SJCRH30 (cell line): Measurements from ENCODE around the gene SHH. TPM values are rescaled to one million over a fixed set of nuclear protein-coding genes. Genes with fewer than 3 reads are reported as not detected.

ENCODE experiments used
- DNase-seq, 2 experiments: peaks; one replicate each; pipeline ENCODE4 v3.0.0-alpha.2; 2015 to 2020
- H3K27ac ChIP-seq: fragments of 250-450 bp; sonication (Bioruptor Pico); 2 replicates; pipeline ENCODE4 v1.5.1; 2020; ENCODE audit warnings: mild to moderate bottlenecking, moderate library complexity
- H3K27me3 ChIP-seq: fragments of 250-450 bp; sonication (Bioruptor Pico); 2 replicates; pipeline ENCODE4 v1.5.1; 2020; ENCODE audit warnings: mild to moderate bottlenecking, moderate library complexity
- H3K36me3 ChIP-seq: fragments of 250-450 bp; sonication (Bioruptor Pico); 2 replicates; pipeline ENCODE4 v1.5.1; 2020; ENCODE audit warnings: mild to moderate bottlenecking, moderate library complexity
- H3K4me1 ChIP-seq: fragments of 250-450 bp; sonication (Bioruptor Pico); 2 replicates; pipeline ENCODE4 v1.5.1; 2020; ENCODE audit warnings: mild to moderate bottlenecking, moderate library complexity
- H3K4me3 ChIP-seq: fragments of 250-450 bp; sonication (Bioruptor Pico); 2 replicates; pipeline ENCODE4 v1.5.1; 2020; ENCODE audit warnings: mild to moderate bottlenecking, moderate library complexity
- H3K9me3 ChIP-seq: fragments of 250-450 bp; sonication (Bioruptor Pico); replicated peaks from 2 replicates; pipeline ENCODE4 v1.5.1; 2020; ENCODE audit warnings: mild to moderate bottlenecking, moderate library complexity
- total RNA-seq: library from RNA; depleted of rRNA; stranded (reverse); fragments of >200 nt; shearing (Covaris generic); gene quantifications from 2 replicates; pipeline ENCODE4 v1.2.3, GENCODE V29; 2014; rRNA removed

SHH gene
- total RNA-seq, 1 experiment from 2014 or later: not detected

DNA sequence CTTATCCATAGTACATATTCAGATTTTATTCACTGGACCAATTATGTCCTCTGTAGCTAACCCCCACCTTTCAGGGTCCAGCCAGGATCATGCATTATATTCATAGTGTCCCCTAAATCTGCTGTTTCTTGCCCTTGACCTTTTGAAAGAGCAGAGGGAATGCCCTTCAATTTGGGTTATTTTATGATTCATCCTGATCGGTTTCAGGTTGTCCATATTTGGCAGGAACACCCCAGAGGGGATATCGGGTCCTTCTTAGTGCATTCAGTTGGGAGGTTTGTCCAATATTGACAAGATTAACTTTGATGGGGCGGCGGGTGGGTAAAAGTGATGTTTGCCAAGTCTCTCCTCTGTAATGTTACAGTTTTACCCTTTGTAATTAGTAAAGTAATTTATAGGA lies 60.9 kb downstream of the SHH start:
- no peak for DNase-seq
- Histone ChIP-seq H3K9me3 (no peaks in the 10 kb centered on the region; the same call in 1 of the 2 replicates), H3K4me3 (no peak overlapping the region), H3K27ac (no peak overlapping the region), H3K4me1 (no peaks in the 10 kb centered on the region), H3K36me3 (peaks cover 21% of the 10 kb centered on the region), H3K27me3 (no peaks in the 10 kb centered on the region)

DNA sequence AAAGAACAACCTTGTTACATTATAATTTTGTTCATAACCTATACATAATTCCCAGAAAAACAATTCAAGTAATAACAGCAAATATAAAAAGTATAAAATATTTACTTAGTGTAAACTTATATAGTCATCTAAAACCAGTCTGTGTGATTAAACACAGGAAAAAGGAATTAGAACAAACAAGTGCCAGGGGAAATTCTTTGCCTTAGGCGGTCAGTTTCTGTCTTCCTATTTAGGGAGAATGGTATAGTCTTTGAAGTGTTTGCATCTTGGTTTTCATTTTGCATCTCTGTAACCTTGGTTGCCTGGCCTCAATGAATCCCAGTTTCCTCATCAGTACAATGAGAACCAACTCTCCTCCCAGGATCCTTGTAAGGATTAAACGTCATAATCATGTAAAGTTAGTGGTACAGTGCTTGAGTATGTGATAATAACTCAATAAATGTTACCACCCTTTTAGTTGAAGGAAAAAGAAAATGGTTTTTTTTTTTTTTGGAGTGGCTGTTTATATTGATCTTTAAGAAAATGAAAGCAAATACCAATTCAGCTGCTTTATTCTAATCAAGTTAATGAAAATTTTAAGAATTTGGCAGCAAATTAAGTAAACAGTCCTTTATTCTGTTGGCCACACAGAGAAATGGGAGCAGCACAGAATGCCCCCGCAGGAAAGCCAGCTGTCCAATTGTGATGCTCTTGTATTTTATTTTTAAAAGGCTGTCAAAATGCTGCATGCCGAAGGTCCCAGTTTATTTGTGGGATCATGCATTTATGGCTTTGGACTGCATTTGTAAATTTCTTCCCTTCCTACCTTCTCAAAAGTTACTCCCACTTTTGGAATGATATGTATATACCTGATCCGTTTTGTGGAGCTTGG lies 61.8 kb downstream of the SHH start:
- Histone ChIP-seq H3K36me3 (peaks cover 23% of the 10 kb centered on the region), H3K27me3 (no peaks in the 10 kb centered on the region), H3K4me1 (no peaks in the 10 kb centered on the region), H3K4me3 (no peak overlapping the region), H3K27ac (no peak overlapping the region), H3K9me3 (no peaks in the 10 kb centered on the region; the same call in 1 of the 2 replicates)
- DNase-seq: no peak

Other genes starting within 250 kb of the SHH start
- gene RBM33, start 167.8 kb downstream of the SHH start, total RNA-seq: 38.5 and 38.7 TPM in 2 replicates